ENCODE data around the gene B3GNT7.
"Not testable (repeated sequence)": the region's sequence is repeated elsewhere in the genome, so short reads cannot be mapped to it uniquely, and the experiment has no call there.

DNA sequence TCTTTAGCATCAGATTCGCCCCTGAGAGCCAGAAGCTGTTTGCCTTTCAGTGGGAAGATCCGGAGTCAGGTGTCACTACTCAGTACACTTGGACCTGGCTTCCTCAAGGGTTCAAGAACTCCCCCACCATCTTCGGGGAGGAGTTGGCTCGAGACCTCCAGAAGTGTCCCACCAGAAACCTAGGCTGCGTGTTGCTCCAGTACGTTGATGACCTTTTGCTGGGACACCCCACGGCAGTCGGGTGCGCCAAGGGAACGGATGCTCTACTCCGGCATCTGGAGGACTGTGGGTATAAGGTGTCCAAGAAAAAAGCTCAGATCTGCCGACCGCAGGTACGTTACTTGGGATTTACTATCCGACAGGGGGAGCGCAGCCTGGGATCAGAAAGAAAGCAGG lies 8.7 kb downstream of the B3GNT7 start:
- not testable (repeated sequence) for TF ChIP-seq EZH2phosphoT487 (IDR thresholded peaks at IDR 0.05; ENCODE audit: insufficient read depth, low read depth); EZH2 (IDR thresholded peaks at IDR 0.05; ENCODE audit: insufficient read depth, poor library complexity, severe bottlenecking)

All from GM23248 (cell line).